Left lung (tissue), 10 donors: ENCODE data around the gene SLC4A8. TPM values are rescaled to one million over a fixed set of nuclear protein-coding genes. Genes with fewer than 3 reads are reported as not detected.

ENCODE experiments used
- ATAC-seq: fragments of 200-7000 bp; cut with Tn5 transposase; one replicate; pipeline ENCODE4 v1.9.1; 2020; ENCODE audit warnings: moderate library complexity
- DNase-seq, 4 donors: peaks; one replicate each; pipeline ENCODE4 v3.0.0-alpha.2; 2013 to 2020
- H3K27ac ChIP-seq, 2 donors: fragments of 200-600 bp; sonication (generic) in 1 of 2; one replicate each; pipeline versions ENCODE4 v1.5.0 to v1.8.0; 2020 to 2021
- H3K27me3 ChIP-seq, 2 donors: fragments of 200-600 bp; sonication (generic) in 1 of 2; one replicate each; pipeline versions ENCODE4 v1.5.0 to v1.8.0; 2020 to 2021
- H3K36me3 ChIP-seq, 2 donors: fragments of 200-600 bp; sonication (generic) in 1 of 2; one replicate each; pipeline versions ENCODE4 v1.5.0 to v1.8.0; 2020 to 2021
- H3K4me1 ChIP-seq, 2 donors: fragments of 200-600 bp; one replicate each; pipeline ENCODE4 v1.8.0; 2021
- H3K4me3 ChIP-seq, 2 donors: fragments of 200-600 bp; sonication (generic) in 1 of 2; one replicate each; pipeline versions ENCODE4 v1.5.0 to v1.8.0; 2020 to 2021; ENCODE audit warnings: mild to moderate bottlenecking in 1 of 2
- H3K9me3 ChIP-seq, 2 donors: fragments of 200-600 bp; sonication (generic) in 1 of 2; one replicate each; pipeline versions ENCODE4 v1.5.0 to v1.8.0; 2020 to 2021
- intact Hi-C, 2 donors: fragments of 100-400 bp; cut with DNase I; formaldehyde crosslinking; loops; one replicate each; pipeline versions ENCODE4 v1.11.2 to v1.14.2; 2022
- polyA plus RNA-seq, 6 donors: library from polyadenylated mRNA; unstranded; fragments of 120-200 nt; gene quantifications; one replicate each; pipeline ENCODE4 v1.2.1, GENCODE V29; 2013; ENCODE audit not compliant: insufficient read length in 6 of 6
- total RNA-seq, 2 donors: library from RNA; stranded (reverse); fragmentation: NEBNext Ultra II Directional; extraction: Animal tissue kit (Norgen Biotek cat#: 25700); gene quantifications; one replicate each; pipeline ENCODE4 v1.2.1, GENCODE V29; 2021
- TF ChIP-seq, protein P1 (sequence below), 2 donors: fragments of 200-600 bp; sonication (generic) in 1 of 2; IDR thresholded peaks; one replicate each; pipeline versions ENCODE4 v1.5.0 to v1.8.0; 2021; ENCODE audit warnings: antibody characterized with exemption in 2 of 2
- donor health status: DM: no; HTN: yes; CAD: no.
- donor health status: DM: no; HTN: no; CAD: no.

Gene SLC4A8
- total and polyA plus RNA-seq, 8 donors, result 1.3 to 3.9 (median 1.8) TPM

DNA sequence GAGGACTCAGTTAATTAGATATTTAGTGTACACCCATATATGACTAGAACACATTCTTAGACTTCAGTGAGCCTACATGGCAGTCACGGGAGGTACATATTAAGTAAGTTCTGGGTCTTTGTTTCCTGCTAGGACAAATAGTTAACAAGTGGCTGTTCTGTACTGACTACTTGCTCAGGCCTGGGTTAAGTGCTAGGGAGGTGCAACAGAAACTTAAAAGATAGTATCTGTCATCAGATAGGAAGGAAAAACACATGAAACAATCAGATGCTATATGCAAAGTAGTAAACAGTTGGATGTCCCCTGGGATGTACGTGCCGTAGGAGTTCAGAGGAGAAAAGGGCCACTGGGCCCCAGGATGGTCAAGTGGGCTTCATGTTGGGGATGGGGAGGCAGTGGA is 59.5 kb downstream of the SLC4A8 start:
- DNase-seq, result no peak
- Histone ChIP-seq H3K4me3 (no peak overlapping the region), H3K4me1 (no peaks in the 10 kb centered on the region), H3K27ac (no peak overlapping the region), H3K9me3 (no peaks in the 10 kb centered on the region), H3K27me3 (no peaks in the 10 kb centered on the region), H3K36me3 (no peaks in the 10 kb centered on the region)
- TF ChIP-seq, protein P1, sequence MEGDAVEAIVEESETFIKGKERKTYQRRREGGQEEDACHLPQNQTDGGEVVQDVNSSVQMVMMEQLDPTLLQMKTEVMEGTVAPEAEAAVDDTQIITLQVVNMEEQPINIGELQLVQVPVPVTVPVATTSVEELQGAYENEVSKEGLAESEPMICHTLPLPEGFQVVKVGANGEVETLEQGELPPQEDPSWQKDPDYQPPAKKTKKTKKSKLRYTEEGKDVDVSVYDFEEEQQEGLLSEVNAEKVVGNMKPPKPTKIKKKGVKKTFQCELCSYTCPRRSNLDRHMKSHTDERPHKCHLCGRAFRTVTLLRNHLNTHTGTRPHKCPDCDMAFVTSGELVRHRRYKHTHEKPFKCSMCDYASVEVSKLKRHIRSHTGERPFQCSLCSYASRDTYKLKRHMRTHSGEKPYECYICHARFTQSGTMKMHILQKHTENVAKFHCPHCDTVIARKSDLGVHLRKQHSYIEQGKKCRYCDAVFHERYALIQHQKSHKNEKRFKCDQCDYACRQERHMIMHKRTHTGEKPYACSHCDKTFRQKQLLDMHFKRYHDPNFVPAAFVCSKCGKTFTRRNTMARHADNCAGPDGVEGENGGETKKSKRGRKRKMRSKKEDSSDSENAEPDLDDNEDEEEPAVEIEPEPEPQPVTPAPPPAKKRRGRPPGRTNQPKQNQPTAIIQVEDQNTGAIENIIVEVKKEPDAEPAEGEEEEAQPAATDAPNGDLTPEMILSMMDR (IDR thresholded peaks at IDR 0.05), result no peak
- no peak for ATAC-seq
- intact Hi-C loops, result no loop called here

DNA sequence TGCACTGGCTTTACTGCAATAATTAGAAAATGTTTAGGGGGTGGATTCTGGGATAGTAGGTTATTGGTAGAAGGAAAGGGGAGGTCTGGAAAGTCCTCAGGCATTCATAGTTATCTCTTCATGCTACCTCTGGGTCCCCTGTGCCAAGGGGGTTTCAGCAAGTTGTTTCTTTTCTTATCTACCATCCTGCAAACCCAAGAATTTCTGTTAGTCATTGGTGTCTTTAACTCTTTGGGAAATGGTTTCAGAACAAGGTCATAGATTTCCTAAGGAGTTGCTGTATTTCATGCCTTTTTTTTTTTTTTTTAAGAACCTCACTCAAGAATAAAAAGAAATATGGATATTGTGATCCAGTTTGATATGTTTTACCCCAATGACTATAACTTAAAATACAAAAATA is 63.6 kb downstream of the SLC4A8 start:
- no peaks in the 10 kb centered on the region for H3K9me3 ChIP-seq
- no peak for ATAC-seq
- H3K4me3 ChIP-seq, result no peak overlapping the region
- TF ChIP-seq, protein P1 (IDR thresholded peaks at IDR 0.05), result no peak
- H3K4me1 ChIP-seq, result no peaks in the 10 kb centered on the region
- no peak overlapping the region for H3K27ac ChIP-seq
- DNase-seq, result no peak
- H3K36me3 ChIP-seq, result no peaks in the 10 kb centered on the region
- intact Hi-C loops, result no loop called here
- no peaks in the 10 kb centered on the region for H3K27me3 ChIP-seq

DNA sequence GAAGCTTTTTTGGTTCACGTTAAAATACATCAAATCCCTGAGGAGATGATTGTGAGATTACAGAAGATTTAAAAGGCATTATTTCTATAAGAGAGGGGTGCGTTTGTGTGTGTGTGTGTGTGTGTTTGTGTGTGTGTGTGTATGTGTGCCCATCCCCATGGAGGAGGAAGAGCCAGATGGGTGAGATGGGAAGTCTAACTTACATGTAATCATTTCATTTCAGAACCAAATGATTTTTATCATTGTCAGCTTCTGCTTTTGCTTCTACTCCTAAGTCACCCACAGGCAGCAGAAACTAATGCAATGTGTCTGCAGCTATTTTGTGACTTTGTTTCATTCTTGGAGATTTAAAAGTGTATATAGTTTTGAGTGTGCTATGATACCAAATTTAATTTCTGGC is 68.7 kb downstream of the SLC4A8 start:
- Histone ChIP-seq H3K4me1 (no peaks in the 10 kb centered on the region), H3K27me3 (no peaks in the 10 kb centered on the region), H3K27ac (no peak overlapping the region), H3K36me3 (no peaks in the 10 kb centered on the region), H3K4me3 (no peak overlapping the region), H3K9me3 (no peaks in the 10 kb centered on the region)
- intact Hi-C loops, result no loop called here
- DNase-seq, result no peak
- TF ChIP-seq, protein P1 (IDR thresholded peaks at IDR 0.05), result no peak
- no peak for ATAC-seq

DNA sequence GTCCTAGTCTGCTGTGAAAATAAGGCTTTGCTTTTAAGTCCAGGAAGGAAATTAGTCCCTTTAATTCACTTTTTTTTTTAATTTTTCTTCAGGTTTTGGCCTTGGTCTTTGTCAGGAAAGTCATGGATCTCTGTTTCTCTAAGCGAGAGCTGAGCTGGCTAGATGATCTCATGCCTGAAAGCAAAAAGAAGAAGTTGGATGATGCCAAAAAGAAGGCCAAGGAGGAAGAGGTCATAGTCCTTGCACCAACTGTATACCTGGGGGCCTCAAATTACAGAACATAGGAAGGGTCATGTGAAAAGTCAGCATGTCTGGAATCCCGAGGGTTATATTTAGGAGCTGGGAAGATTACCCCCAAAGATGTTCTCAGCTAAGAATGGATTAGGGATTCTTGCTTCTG is 72.3 kb downstream of the SLC4A8 start:
- no peak overlapping the region for H3K4me3 ChIP-seq
- no peak overlapping the region for H3K27ac ChIP-seq
- H3K4me1 ChIP-seq, result no peaks in the 10 kb centered on the region
- no peaks in the 10 kb centered on the region for H3K9me3 ChIP-seq
- DNase-seq, result no peak
- TF ChIP-seq, protein P1 (IDR thresholded peaks at IDR 0.05), result no peak
- no peaks in the 10 kb centered on the region for H3K27me3 ChIP-seq
- no peaks in the 10 kb centered on the region for H3K36me3 ChIP-seq
- ATAC-seq, result no peak
- intact Hi-C loops, result no loop called here

DNA sequence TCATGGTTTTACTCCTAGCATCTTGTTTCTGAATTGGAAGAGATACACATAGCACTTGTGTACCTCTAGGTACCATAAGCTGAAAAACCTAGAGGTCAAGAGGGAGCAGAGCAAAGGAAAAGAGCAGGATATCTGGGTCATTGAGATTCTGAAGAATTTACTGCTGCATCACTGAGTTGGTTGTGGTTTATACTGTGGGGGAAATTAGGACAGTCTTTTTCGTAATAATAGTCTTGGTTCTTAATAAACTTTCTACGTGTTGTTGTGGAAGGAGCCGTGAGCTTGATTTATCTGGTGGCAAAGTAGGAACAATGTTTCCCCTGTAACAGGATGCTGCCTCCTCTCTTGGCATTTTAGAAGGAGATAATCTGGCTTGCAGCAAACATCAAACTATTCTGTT is 80.2 kb downstream of the SLC4A8 start:
- Histone ChIP-seq H3K27ac (no peak overlapping the region), H3K36me3 (no peaks in the 10 kb centered on the region), H3K27me3 (no peaks in the 10 kb centered on the region), H3K9me3 (no peaks in the 10 kb centered on the region), H3K4me3 (no peak overlapping the region), H3K4me1 (no peaks in the 10 kb centered on the region)
- no peak for DNase-seq
- TF ChIP-seq, protein P1 (IDR thresholded peaks at IDR 0.05), result no peak
- no peak for ATAC-seq
- intact Hi-C loops, result no loop called here
